HG02938 (cell line): ENCODE results near the gene MORF4L1.
"Not testable (repeated sequence)": the region's sequence is repeated elsewhere in the genome, so short reads cannot be mapped to it uniquely, and the experiment has no call there.

Experiments
- ATAC-seq: cut with Tn5 transposase; IDR thresholded peaks from one replicate; pipeline ENCODE4 v1.9.1; 2021; ENCODE audit warnings: mild to moderate bottlenecking, moderate library complexity; ENCODE audit not compliant: unreplicated experiment

Gene MORF4L1

GRCh38 chr15:78855746-78856145 is 16.9 kb upstream of the MORF4L1 start:
- no peak for ATAC-seq

- ATAC-seq, result peak; percentile 90
These were observed 12.5 kb upstream of the MORF4L1 start for GRCh38 chr15:78859971-78860719.

- ATAC-seq, result not testable (repeated sequence)
These were observed 7.1 kb upstream of the MORF4L1 start for GRCh38 chr15:78865585-78865984.

- ATAC-seq, result not testable (repeated sequence)
These were observed 6.7 kb upstream of the MORF4L1 start for GRCh38 chr15:78866031-78866430.

- ATAC-seq, result no peak
These were observed 5.9 kb upstream of the MORF4L1 start for GRCh38 chr15:78866803-78867202.

GRCh38 chr15:78868366-78868765 is 4.3 kb upstream of the MORF4L1 start:
- no peak for ATAC-seq

- ATAC-seq, result not testable (repeated sequence)
These were observed 1.1 kb upstream of the MORF4L1 start for GRCh38 chr15:78871483-78872127.

GRCh38 chr15:78872972-78873792 is 492 bp downstream of the MORF4L1 start:
- peak; percentile 46 for ATAC-seq

GRCh38 chr15:78873793-78874765 is 1.4 kb downstream of the MORF4L1 start:
- ATAC-seq, result no peak

- ATAC-seq, result no peak
These were observed 2.6 kb downstream of the MORF4L1 start for GRCh38 chr15:78875107-78875914.

- ATAC-seq, result not testable (repeated sequence)
These were observed 4.3 kb downstream of the MORF4L1 start for GRCh38 chr15:78876954-78877353.

- no peak for ATAC-seq
These were observed 5.7 kb downstream of the MORF4L1 start for GRCh38 chr15:78878356-78878755.

- no peak for ATAC-seq
These were observed 7.0 kb downstream of the MORF4L1 start for GRCh38 chr15:78879517-78880241.

GRCh38 chr15:78880242-78880533 is 7.5 kb downstream of the MORF4L1 start:
- ATAC-seq, result no peak

GRCh38 chr15:78880813-78881212 is 8.1 kb downstream of the MORF4L1 start:
- ATAC-seq, result no peak

GRCh38 chr15:78881681-78882080 is 9.0 kb downstream of the MORF4L1 start:
- no peak for ATAC-seq

GRCh38 chr15:78889000-78889399 is 16.3 kb downstream of the MORF4L1 start:
- no peak for ATAC-seq

- ATAC-seq, result no peak
These were observed 20.8 kb downstream of the MORF4L1 start for GRCh38 chr15:78893538-78893937.

GRCh38 chr15:78895471-78895870 is 22.8 kb downstream of the MORF4L1 start:
- ATAC-seq, result no peak
